T-cell (primary cell): Measurements from ENCODE around the gene PROM2. TPM values are rescaled to one million over a fixed set of nuclear protein-coding genes. Genes with fewer than 3 reads are reported as not detected.

Experiments
- ATAC-seq, 4 experiments: fragments of 200-7000 bp in 3 of 4; fragments of 150-1000 bp in 1 of 4; cut with Tn5 transposase; replicated peaks in 1 of 4; 1 replicate in 3 of 4; 2 replicates in 1 of 4; pipeline ENCODE4 v1.10.0; 2021; ENCODE audit warnings: moderate library complexity in 3 of 4, mild to moderate bottlenecking in 2 of 4, moderate number of reproducible peaks in 1 of 4
- CTCF ChIA-PET, 2 donors: fragments of 300-600 bp; sonication (Branson Sonifier 250); formaldehyde crosslinking; loops; one replicate each; lab custom pipeline; 2022; ENCODE audit warnings: antibody characterized with exemption in 2 of 2; lab: Charles Lee
- POLR2A ChIA-PET, 2 donors: fragments of 300-600 bp; sonication (Branson Sonifier 250); formaldehyde crosslinking; loops; one replicate each; lab custom pipeline; 2022; ENCODE audit warnings: antibody characterized with exemption in 2 of 2; lab: Charles Lee
- DNase-seq, 35 experiments: peaks; one replicate each; pipeline versions ENCODE4 v3.0.0 to v3.0.0-alpha.2; 2013 to 2023
- H3K27ac ChIP-seq: one replicate; pipeline ENCODE4 v1.5.1; 2013; ENCODE audit warnings: low read length
- H3K27me3 ChIP-seq, 2 experiments: replicated peaks in 1 of 2; 1 replicate in 1 of 2; 2 replicates in 1 of 2; pipeline versions ENCODE4 v1.6.1 to v1.7.0; 2013; ENCODE audit warnings: low read length in 1 of 2, mixed read lengths in 1 of 2; ENCODE audit not compliant: control insufficient read depth in 2 of 2, insufficient read depth in 2 of 2; ENCODE audit errors: extremely low read depth in 1 of 2
- H3K36me3 ChIP-seq, 2 donors: 1 replicate in 1 of 2; 2 replicates in 1 of 2; pipeline versions ENCODE4 v1.6.1 to v1.7.0; 2013; ENCODE audit warnings: low read length in 1 of 2; ENCODE audit not compliant: control insufficient read depth in 2 of 2, insufficient read depth in 1 of 2; ENCODE audit errors: extremely low read depth in 1 of 2
- H3K4me1 ChIP-seq, 2 experiments: 1 replicate in 1 of 2; 2 replicates in 1 of 2; pipeline versions ENCODE4 v1.6.1 to v1.7.0; 2013; ENCODE audit warnings: low read length in 2 of 2, mixed read lengths in 1 of 2; ENCODE audit not compliant: insufficient read depth in 2 of 2, control insufficient read depth in 1 of 2; ENCODE audit errors: extremely low read depth in 1 of 2
- H3K4me3 ChIP-seq, 2 donors: 1 replicate in 1 of 2; 2 replicates in 1 of 2; pipeline versions ENCODE4 v1.5.1 to v1.7.0; 2013; ENCODE audit warnings: mild to moderate bottlenecking in 2 of 2, low read length in 1 of 2, moderate library complexity in 1 of 2; ENCODE audit not compliant: control insufficient read depth in 1 of 2; ENCODE audit errors: extremely low read depth in 1 of 2
- H3K9me3 ChIP-seq: 2 replicates; pipeline ENCODE4 v1.7.0; 2013
- H3K27ac Mint-ChIP-seq, 2 donors: one replicate each; pipeline ENCODE4 v1.8.0; 2020 to 2021; ENCODE audit warnings: mild to moderate bottlenecking in 2 of 2, mixed read lengths in 2 of 2
- H3K27me3 Mint-ChIP-seq, 2 donors: one replicate each; pipeline ENCODE4 v1.8.0; 2021 to 2022; ENCODE audit warnings: mixed read lengths in 2 of 2
- H3K36me3 Mint-ChIP-seq: one replicate; pipeline ENCODE4 v1.8.0; 2021; ENCODE audit warnings: mixed read lengths
- H3K4me1 Mint-ChIP-seq, 3 donors: one replicate each; pipeline ENCODE4 v1.8.0; 2020 to 2022; ENCODE audit warnings: mixed read lengths in 3 of 3, mild to moderate bottlenecking in 1 of 3
- H3K4me3 Mint-ChIP-seq, 3 donors: one replicate each; pipeline ENCODE4 v1.8.0; 2020 to 2022; ENCODE audit warnings: mild to moderate bottlenecking in 3 of 3, mixed read lengths in 3 of 3, moderate library complexity in 3 of 3
- H3K9me3 Mint-ChIP-seq, 3 donors: one replicate each; pipeline ENCODE4 v1.8.0; 2020 to 2022; ENCODE audit warnings: mixed read lengths in 3 of 3
- WGBS: methylation state at CpG from one replicate; pipeline ENCODE4 v1.1.5; 2013; ENCODE audit warnings: missing lambda C conversion rate; ENCODE audit not compliant: insufficient coverage; 5-methylcytosine and 5-hydroxymethylcytosine counted together
- total RNA-seq, 35 experiments: library from RNA in 6 of 35; stranded (reverse) in 6 of 35; fragments of 120-200 nt in 1 of 35; gene quantifications; one replicate each; pipeline versions ENCODE4 v1.2.1 to v1.2.4 and lab custom pipeline; 2013 to 2026

The PROM2 gene
- total RNA-seq, 5 donors from 2014 or later (not counting 1 experiment from before 2014, with no cell fraction given) = 0.30 to 2.1 (median 0.40) TPM

DNA sequence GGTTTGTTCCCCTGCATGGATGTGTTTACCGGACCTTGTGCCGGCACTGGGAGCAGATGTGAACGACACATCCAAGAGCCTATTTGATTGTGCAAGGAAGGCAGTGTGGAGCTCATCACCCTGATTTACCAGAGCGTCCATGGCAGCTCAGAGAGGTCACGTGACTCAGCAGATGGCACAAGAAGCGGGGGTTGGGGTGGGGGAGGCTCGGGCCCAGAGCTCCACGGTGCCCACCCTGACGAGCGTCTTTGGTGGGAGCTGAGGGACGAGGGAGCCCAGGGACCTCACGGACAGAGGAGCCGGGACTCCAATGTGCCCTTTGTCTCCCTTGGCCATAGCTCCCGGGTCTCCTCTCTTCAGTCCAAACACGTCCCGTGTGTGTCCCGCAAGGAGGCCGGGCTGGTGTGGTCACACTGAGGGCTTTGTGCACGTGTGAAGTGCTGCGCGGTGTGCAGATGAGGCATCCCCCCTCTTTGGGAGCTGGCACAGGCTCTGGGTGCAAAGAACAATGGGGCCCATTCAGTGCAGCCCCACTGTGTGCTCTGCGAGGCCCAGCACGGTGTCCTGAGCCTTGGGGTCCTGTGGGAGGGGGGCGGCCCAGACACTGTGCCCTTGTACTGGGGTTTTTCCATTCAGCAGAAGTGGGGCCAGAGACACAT, 38.4 kb downstream of the PROM2 start:
- Mint-ChIP-seq H3K9me3 (no peaks in the 10 kb centered on the region), H3K27me3 (peaks cover 0 to 6% of the 10 kb centered on the region in 2 donors), H3K36me3 (no peaks in the 10 kb centered on the region), H3K4me1 (no peaks in the 10 kb centered on the region), H3K27ac (no peak overlapping the region), H3K4me3 (no peak overlapping the region)
- Histone ChIP-seq H3K4me1 (no peaks in the 10 kb centered on the region), H3K27me3 (peaks cover 0 to 10% of the 10 kb centered on the region in 2 experiments), H3K36me3 (no peaks in the 10 kb centered on the region), H3K27ac (no peak overlapping the region), H3K4me3 (no peak overlapping the region), H3K9me3 (no peaks in the 10 kb centered on the region)
- ATAC-seq (no peak), DNase-seq (no peak)
- ChIA-PET CTCF (no interaction called here), POLR2A (no interaction called here)
- 91% methylated on average over 22 of the region's 24 CpGs for WGBS

DNA sequence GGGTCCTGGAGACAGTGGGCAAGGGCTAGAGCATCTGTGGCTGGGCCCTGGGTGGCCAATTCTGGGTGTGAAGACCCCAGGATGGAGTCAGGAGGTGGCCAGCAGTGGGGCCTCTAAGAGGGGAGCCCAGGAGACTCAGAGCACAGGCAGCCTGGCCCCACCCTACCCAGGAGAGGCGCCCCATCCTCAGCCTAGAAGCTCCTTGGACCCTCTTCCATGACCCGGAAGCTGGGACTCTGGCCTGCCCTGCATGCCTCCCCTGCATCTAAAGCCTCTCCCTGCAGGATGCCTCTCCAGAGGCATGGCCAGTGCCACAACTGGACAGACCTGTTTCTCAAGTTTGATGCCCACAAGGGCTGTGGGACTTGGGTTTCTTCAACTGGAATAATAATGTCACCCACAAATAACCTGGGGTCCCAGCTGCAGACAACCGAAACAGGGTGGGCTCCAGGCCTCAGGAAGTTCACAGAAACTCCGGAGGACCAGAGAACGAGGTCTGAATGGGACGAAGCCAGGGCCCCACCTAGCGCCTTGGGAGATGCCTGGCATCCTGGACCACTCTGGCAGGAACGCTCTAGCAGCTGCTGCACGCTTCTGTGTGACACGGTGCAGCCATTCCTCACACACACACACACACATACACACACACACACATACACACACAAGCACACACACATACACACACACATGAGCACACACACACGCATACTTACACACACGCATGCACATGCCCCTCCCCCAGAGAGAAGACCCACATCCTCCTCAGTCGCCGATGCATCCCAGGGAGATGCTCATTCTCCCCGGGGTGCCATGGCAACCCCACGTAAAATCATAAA, 39.3 kb downstream of the PROM2 start:
- 84% methylated on average over 11 of the region's 16 CpGs for WGBS
- no peaks in the 10 kb centered on the region for H3K36me3 Mint-ChIP-seq

DNA sequence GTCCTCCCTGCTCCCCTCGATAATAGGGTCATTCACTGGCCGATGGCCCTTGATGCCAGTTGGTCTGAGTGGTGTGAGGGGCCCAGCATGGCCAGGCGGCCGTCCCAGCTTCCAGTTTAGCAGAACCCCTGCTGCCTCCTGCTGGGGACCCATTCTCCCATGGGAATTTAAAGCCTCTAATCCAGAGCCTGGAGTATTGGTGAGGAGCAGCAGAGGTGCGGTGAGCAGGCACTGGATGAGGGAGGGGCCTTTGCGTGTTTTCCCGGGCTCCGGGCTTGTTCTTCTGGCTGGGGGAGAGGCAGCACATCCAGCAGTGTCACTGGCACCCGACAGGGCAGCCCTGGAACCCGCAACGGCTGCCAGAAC, 40.3 kb downstream of the PROM2 start:
- DNase-seq (no peak), ATAC-seq (no peak)
- H3K9me3 Mint-ChIP-seq = no peaks in the 10 kb centered on the region
- H3K4me3 ChIP-seq = no peak overlapping the region
- no peak overlapping the region for H3K27ac Mint-ChIP-seq
- 86% methylated on average over 10 of the region's 11 CpGs for WGBS
- H3K4me3 Mint-ChIP-seq = no peak overlapping the region
- ChIA-PET POLR2A (no interaction called here), CTCF (no interaction called here)
- H3K9me3 ChIP-seq = no peaks in the 10 kb centered on the region
- H3K36me3 Mint-ChIP-seq = no peaks in the 10 kb centered on the region
- H3K4me1 ChIP-seq = no peaks in the 10 kb centered on the region
- no peaks in the 10 kb centered on the region for H3K4me1 Mint-ChIP-seq
- H3K36me3 ChIP-seq = no peaks in the 10 kb centered on the region
- peaks cover 0 to 6% of the 10 kb centered on the region in 2 donors for H3K27me3 Mint-ChIP-seq
- H3K27me3 ChIP-seq = peaks cover 0 to 12% of the 10 kb centered on the region in 2 experiments
- no peak overlapping the region for H3K27ac ChIP-seq

More for the DNA sequence above, 39.3 kb downstream of the PROM2 start:
- POLR2A ChIA-PET = no interaction called here
- no peaks in the 10 kb centered on the region for H3K4me1 Mint-ChIP-seq
- H3K27me3 ChIP-seq = peaks cover 0 to 10% of the 10 kb centered on the region in 2 experiments
- no peak for ATAC-seq
- H3K9me3 ChIP-seq = no peaks in the 10 kb centered on the region
- H3K4me3 ChIP-seq = no peak overlapping the region
- H3K36me3 ChIP-seq = no peaks in the 10 kb centered on the region
- peaks cover 0 to 6% of the 10 kb centered on the region in 2 donors for H3K27me3 Mint-ChIP-seq
- H3K4me3 Mint-ChIP-seq = no peak overlapping the region
- H3K4me1 ChIP-seq = no peaks in the 10 kb centered on the region
- DNase-seq = no peak
- CTCF ChIA-PET = no interaction called here
- no peak overlapping the region for H3K27ac Mint-ChIP-seq
- no peak overlapping the region for H3K27ac ChIP-seq
- H3K9me3 Mint-ChIP-seq = no peaks in the 10 kb centered on the region

DNA sequence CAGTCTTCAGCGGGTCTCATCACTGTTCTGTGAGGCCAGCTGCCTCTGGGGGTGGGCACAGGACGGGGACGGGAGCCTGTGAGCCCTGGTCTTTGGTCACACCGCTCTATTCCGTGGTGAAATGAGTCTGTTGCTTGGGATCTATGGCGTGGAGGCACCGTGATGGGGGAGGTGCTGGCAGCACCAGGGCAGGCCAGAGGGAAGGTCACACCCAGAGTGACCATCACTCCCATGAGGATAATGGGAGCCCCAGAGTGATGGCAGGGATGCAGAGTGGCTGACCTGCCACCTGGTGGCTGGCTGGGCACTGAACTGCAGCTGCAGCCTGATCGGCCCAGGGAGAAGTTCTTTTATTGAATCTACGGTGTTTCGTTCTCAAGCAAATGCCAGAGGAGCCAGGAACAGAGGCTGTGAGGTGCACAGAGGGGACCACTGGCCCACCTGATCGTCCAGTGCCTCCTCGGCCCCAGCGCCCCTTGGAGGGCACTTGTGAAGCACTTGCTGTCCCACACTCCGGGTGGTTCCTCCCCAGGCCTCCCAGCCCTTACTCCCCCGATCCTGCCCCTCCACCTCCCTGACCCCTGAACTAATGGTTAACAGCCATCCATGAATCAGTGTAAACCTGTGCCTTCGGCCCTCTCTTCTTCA, 40.8 kb downstream of the PROM2 start:
- peaks cover 0 to 6% of the 10 kb centered on the region in 2 donors for H3K27me3 Mint-ChIP-seq
- no peak overlapping the region for H3K4me3 ChIP-seq
- H3K36me3 Mint-ChIP-seq = no peaks in the 10 kb centered on the region
- no peaks in the 10 kb centered on the region for H3K9me3 ChIP-seq
- CTCF ChIA-PET = interaction anchor here in 1 of 2 donors (0.6 kb wide), 1 partner anchor 29 kb away, joined by 5 read pairs; no protein-coding TSS in a partner anchor
- H3K4me3 Mint-ChIP-seq = no peak overlapping the region
- H3K4me1 ChIP-seq = no peaks in the 10 kb centered on the region
- DNase-seq = no peak
- POLR2A ChIA-PET = no interaction called here
- H3K9me3 Mint-ChIP-seq = no peaks in the 10 kb centered on the region
- no peaks in the 10 kb centered on the region for H3K36me3 ChIP-seq
- peaks cover 0 to 12% of the 10 kb centered on the region in 2 experiments for H3K27me3 ChIP-seq
- no peak for ATAC-seq
- no peaks in the 10 kb centered on the region for H3K4me1 Mint-ChIP-seq
- H3K27ac ChIP-seq = no peak overlapping the region
- no peak overlapping the region for H3K27ac Mint-ChIP-seq
- 77% methylated on average over 15 of the region's 16 CpGs for WGBS

DNA sequence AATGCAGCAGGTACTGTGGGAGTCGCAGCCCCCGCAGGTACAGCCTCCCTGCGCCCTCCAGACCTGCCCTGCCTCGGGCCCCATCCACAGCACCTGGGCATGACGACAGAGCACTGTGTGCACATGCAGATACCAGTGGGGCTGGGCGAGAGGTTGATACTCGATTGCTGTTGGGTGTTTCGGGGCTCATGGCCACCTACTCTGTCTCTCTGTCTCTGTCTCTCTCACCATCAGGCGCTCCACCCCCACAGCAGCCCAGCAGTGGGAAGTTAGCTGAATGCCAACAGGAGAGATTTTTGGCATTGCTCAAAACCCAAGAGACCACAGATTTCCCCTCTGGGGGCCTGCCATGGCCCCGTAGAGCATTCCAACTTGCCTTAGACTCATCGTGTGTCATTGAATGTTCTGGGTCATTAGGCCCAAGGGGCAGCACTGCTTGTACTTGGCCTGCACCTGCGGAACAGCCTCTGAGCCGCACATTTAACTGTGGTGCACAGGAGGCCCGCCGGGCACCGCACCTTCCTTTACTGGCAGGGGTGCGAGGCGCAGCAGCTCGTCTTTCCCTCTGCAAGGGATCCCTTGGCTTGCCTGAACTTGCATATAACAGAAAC, 41.7 kb downstream of the PROM2 start:
- H3K36me3 ChIP-seq = no peaks in the 10 kb centered on the region

More for the DNA sequence above, 41.7 kb downstream of the PROM2 start:
- DNase-seq (no peak), ATAC-seq (no peak)
- ChIA-PET CTCF (interaction anchor here in 1 of 2 donors (0.6 kb wide), 1 partner anchor 28 kb away, joined by 5 read pairs; no protein-coding TSS in a partner anchor), POLR2A (no interaction called here)
- Histone ChIP-seq H3K9me3 (no peaks in the 10 kb centered on the region), H3K4me3 (no peak overlapping the region), H3K27ac (no peak overlapping the region), H3K27me3 (peaks cover 0 to 8% of the 10 kb centered on the region in 2 experiments), H3K4me1 (no peaks in the 10 kb centered on the region)
- 78% methylated on average over 17 of the region's 19 CpGs for WGBS
- H3K9me3 Mint-ChIP-seq = no peaks in the 10 kb centered on the region
- H3K4me1 Mint-ChIP-seq = no peaks in the 10 kb centered on the region
- no peak overlapping the region for H3K27ac Mint-ChIP-seq
- H3K36me3 Mint-ChIP-seq = no peaks in the 10 kb centered on the region
- H3K4me3 Mint-ChIP-seq = no peak overlapping the region
- peaks cover 0 to 6% of the 10 kb centered on the region in 2 donors for H3K27me3 Mint-ChIP-seq
